Esophagus (tissue), 2 donors: Measurements from ENCODE around the gene SEPTIN5. TPM values are rescaled to one million over a fixed set of nuclear protein-coding genes. Genes with fewer than 3 reads are reported as not detected.

Experiments
- H3K27ac ChIP-seq, 2 donors: one replicate each; pipeline ENCODE4 v1.5.1; 2013; ENCODE audit warnings: low read depth in 2 of 2, mild to moderate bottlenecking in 2 of 2, inconsistent platforms in 1 of 2, low read length in 1 of 2, moderate library complexity in 1 of 2
- H3K27me3 ChIP-seq, 2 donors: one replicate each; pipeline ENCODE4 v1.6.1; 2013; ENCODE audit warnings: low read length in 2 of 2, control low read depth in 1 of 2, mild to moderate bottlenecking in 1 of 2; ENCODE audit not compliant: insufficient read depth in 2 of 2, control insufficient read depth in 1 of 2
- H3K36me3 ChIP-seq, 2 donors: one replicate each; pipeline ENCODE4 v1.6.1; 2013; ENCODE audit warnings: low read length in 1 of 2; ENCODE audit not compliant: control insufficient read depth in 2 of 2, insufficient read depth in 2 of 2
- H3K4me1 ChIP-seq, 2 donors: one replicate each; pipeline ENCODE4 v1.6.1; 2013; ENCODE audit warnings: low read length in 1 of 2; ENCODE audit not compliant: control insufficient read depth in 2 of 2, insufficient read depth in 2 of 2
- H3K4me3 ChIP-seq, 2 donors: one replicate each; pipeline ENCODE4 v1.5.1; 2013; ENCODE audit warnings: low read length in 2 of 2, mild to moderate bottlenecking in 2 of 2, low read depth in 1 of 2, moderate library complexity in 1 of 2
- H3K9me3 ChIP-seq, 2 donors: one replicate each; pipeline ENCODE4 v1.6.1; 2013; ENCODE audit warnings: mild to moderate bottlenecking in 2 of 2, low read depth in 1 of 2, low read length in 1 of 2, moderate library complexity in 1 of 2; ENCODE audit not compliant: control insufficient read depth in 2 of 2, insufficient read depth in 1 of 2
- whole genome bisulfite sequencing, 2 donors: extraction: QIAGEN DNeasy Blood & Tissue Kit; methylation state at CpG; one replicate each; pipeline ENCODE4 v1.1.7; 2013; 5-methylcytosine and 5-hydroxymethylcytosine counted together
- polyA plus RNA-seq, 2 donors: library from polyadenylated mRNA; stranded (reverse); fragments of 200-250 nt; gene quantifications; one replicate each; pipeline ENCODE4 v1.2.3, GENCODE V29; 2013
- donor health status: healthy with polysubstance abuse.
- donor health status: Bipolar disorder and iron deficiency.

Gene SEPTIN5
- polyA plus RNA-seq, 2 donors = 40.8 to 51.8 TPM

DNA sequence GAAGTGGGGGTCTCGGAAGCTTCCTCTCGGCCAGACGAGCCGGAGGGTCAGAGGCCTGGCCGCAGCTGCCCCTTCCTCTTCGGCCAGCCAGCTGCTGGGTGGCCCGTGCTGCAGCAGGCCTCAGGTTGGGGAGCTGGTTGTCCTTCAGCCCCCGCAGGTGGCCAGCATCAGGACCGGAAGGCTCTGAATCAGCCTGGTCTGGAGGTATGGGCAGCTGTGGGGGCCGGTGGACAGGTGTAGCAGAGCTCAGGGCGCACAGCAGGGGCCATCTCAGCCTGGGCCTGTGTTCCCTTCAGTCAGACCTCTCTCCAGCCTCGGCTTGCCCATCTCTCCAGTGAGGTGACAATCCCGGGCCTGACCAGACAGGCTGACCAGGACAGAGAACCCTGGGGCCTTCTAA, 32.4 kb downstream of the SEPTIN5 start:
- no peak overlapping the region for H3K4me3 ChIP-seq
- no peaks in the 10 kb centered on the region for H3K36me3 ChIP-seq
- 90 to 93% methylated on average over 13 of the region's 13 CpGs for WGBS, 2 donors
- no peak overlapping the region for H3K27ac ChIP-seq
- no peaks in the 10 kb centered on the region for H3K4me1 ChIP-seq
- no peaks in the 10 kb centered on the region for H3K9me3 ChIP-seq
- no peaks in the 10 kb centered on the region for H3K27me3 ChIP-seq

DNA sequence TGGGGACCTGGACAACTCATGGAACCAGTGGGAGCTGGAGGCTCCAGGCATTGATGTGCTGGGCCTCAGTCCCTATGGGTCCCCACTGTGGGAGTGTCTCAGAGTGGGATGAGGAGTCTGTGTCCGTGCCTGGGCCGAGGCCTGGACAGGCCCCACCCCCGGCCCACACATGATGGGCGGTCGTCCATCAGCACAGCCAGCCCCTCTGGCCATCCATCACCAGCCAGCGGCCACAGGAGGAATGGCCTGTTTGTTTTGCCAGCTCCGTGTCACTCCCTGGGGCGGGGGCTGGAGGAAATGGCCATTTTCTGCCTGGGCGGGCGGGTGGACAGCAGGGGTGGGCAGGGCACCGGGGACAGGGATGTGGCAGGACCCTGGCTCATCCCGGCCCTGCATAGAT, 33.2 kb downstream of the SEPTIN5 start:
- H3K4me1 ChIP-seq = no peaks in the 10 kb centered on the region
- no peaks in the 10 kb centered on the region for H3K36me3 ChIP-seq
- no peaks in the 10 kb centered on the region for H3K27me3 ChIP-seq
- WGBS, 2 donors = 75 to 83% methylated on average over 12 of the region's 12 CpGs
- no peak overlapping the region for H3K4me3 ChIP-seq
- H3K9me3 ChIP-seq = no peaks in the 10 kb centered on the region
- no peak overlapping the region for H3K27ac ChIP-seq

DNA sequence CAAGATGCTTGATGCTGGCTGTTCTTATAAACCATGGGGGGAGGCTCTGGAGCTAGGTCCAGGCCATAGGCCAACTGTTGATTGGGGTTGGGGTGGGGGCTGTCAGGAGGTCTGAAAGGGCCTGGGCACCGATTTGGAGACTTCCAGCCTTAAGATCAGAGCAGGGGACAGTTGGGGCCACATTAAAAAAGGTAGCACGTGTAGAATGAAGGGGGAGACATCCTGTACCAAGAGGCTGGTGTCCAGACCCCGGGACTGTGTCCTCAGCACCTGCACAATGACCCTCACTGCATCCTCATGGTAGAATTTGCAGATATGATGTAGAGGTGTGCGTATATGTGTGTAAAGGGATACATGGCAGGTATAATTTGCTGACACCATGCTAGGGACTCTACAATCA, 33.8 kb downstream of the SEPTIN5 start:
- no peaks in the 10 kb centered on the region for H3K9me3 ChIP-seq
- no peaks in the 10 kb centered on the region for H3K4me1 ChIP-seq
- 75 to 78% methylated on average over 4 of the region's 4 CpGs for WGBS, 2 donors
- H3K27ac ChIP-seq = no peak overlapping the region
- H3K36me3 ChIP-seq = no peaks in the 10 kb centered on the region
- H3K4me3 ChIP-seq = no peak overlapping the region
- H3K27me3 ChIP-seq = no peaks in the 10 kb centered on the region

DNA sequence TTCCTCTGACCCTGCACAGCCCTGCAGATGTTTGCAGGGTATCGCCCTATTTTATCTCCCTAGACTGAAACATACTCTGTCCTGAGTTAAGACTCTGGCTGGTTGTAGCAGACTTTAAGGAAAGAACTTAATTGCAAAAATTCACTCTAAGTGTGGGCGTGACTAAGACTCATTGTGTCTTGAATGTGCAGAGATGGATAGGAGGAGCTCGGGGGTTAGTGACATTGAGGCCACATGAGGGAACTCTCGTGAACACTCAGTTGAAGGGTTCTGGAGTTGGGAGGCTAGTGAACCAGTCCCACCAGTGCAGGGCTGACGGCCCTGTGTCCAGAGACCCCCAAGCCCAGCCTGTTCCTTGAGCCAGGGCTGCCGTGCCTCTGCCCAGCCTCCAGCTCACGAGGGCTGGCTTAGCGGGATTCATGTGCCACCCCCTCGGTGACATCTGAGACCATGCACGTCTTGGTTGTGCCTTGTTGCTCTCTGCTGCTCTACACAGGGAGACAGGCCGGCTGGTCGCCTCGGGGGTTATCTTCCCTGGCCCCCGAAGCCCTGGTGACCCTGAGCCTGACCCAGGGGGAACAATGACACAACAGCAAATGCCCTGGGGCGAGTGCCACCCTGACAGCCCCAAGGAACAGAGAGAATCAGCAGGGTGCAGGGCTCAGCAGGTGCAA, 34.8 kb downstream of the SEPTIN5 start:
- WGBS, 2 donors = 71 to 75% methylated on average over 15 of the region's 15 CpGs
- Histone ChIP-seq H3K36me3 (no peaks in the 10 kb centered on the region), H3K27me3 (peaks cover 0 to 4% of the 10 kb centered on the region in 2 donors), H3K9me3 (peaks cover 0 to 3% of the 10 kb centered on the region in 2 donors), H3K27ac (no peak overlapping the region), H3K4me3 (no peak overlapping the region), H3K4me1 (no peaks in the 10 kb centered on the region)

DNA sequence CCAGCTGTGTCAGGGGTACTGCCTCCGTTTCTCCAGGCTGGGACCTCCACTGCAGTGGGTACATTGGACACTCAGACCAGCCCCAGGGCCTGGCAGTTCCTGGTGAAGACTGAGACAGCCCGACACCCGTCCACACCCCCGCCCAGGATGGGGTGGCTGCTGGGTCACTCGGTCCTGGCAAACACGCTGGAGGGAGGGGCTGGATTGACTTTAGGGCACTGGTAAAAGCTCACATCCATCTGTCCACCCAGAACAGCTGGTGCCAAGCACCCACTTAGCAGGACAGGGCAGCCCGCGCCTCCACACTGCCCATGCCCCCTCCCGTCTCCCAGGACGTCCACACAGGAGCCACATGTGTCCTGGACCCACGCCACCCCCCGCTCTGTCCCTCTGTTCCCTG, 35.6 kb downstream of the SEPTIN5 start:
- Histone ChIP-seq H3K27ac (no peak overlapping the region), H3K27me3 (peaks cover 0 to 11% of the 10 kb centered on the region in 2 donors)
- WGBS, 2 donors = 75 to 77% methylated on average over 12 of the region's 12 CpGs

DNA sequence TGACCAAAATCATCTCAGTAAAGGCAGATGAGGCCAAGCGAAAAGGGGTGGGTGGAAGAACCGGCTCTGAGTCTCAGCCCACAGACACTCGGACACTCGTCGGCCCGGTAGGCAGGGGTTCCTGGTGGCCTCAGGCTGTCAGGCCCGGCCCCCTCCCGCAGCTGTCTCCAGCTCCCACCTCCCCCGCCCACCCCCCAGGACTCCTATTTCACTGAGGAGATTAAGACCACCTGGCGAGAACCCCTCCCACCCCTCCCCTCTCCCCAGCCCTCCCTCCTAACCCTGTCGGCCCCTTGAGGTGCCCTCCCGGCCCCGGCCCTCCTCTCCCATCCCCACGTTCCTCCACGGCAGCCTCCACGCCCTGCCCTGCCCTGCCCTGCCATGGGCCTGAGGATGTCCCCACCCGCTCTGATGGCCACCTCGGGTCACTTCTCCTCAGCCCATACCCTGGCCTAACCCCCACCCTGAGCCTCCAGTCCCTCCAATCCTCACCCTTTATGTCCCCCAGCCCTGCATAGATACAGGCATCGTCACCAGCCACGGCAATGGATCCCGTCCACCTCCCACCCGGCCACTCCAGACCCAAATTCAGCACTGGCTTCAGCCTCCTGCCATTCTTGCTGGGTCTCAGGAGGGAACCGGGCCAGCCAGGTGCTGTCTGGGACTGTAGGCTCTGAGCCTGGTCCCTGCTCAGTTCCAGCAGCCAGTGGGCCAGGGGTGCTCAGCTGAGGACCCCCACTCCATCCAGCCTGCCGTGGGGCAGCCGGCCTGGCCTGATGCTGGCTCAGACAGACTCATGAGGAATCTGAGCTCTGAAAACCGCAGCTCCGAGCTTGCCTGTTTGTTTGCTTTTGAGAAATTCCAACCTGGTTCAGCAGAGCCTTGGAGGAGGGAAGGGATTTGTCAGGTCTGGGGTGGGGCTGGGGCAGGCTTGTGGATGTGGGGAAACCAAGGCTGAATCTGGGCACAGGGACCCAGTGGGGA, 36.5 kb downstream of the SEPTIN5 start:
- H3K4me1 ChIP-seq = peaks cover 3 to 10% of the 10 kb centered on the region in 2 donors
- H3K27me3 ChIP-seq = peaks cover 0 to 19% of the 10 kb centered on the region in 2 donors
- no peaks in the 10 kb centered on the region for H3K36me3 ChIP-seq
- H3K9me3 ChIP-seq = peaks cover 0 to 3% of the 10 kb centered on the region in 2 donors
- H3K27ac ChIP-seq = no peak overlapping the region
- no peak overlapping the region for H3K4me3 ChIP-seq
- WGBS, 2 donors = 54 to 58% methylated on average over 24 to 27 of the region's 27 CpGs

More for the DNA sequence above, 35.6 kb downstream of the SEPTIN5 start:
- H3K4me1 ChIP-seq = peaks cover under 1 to 3% of the 10 kb centered on the region in 2 donors
- H3K36me3 ChIP-seq = no peaks in the 10 kb centered on the region
- H3K4me3 ChIP-seq = no peak overlapping the region
- H3K9me3 ChIP-seq = peaks cover 0 to 3% of the 10 kb centered on the region in 2 donors

DNA sequence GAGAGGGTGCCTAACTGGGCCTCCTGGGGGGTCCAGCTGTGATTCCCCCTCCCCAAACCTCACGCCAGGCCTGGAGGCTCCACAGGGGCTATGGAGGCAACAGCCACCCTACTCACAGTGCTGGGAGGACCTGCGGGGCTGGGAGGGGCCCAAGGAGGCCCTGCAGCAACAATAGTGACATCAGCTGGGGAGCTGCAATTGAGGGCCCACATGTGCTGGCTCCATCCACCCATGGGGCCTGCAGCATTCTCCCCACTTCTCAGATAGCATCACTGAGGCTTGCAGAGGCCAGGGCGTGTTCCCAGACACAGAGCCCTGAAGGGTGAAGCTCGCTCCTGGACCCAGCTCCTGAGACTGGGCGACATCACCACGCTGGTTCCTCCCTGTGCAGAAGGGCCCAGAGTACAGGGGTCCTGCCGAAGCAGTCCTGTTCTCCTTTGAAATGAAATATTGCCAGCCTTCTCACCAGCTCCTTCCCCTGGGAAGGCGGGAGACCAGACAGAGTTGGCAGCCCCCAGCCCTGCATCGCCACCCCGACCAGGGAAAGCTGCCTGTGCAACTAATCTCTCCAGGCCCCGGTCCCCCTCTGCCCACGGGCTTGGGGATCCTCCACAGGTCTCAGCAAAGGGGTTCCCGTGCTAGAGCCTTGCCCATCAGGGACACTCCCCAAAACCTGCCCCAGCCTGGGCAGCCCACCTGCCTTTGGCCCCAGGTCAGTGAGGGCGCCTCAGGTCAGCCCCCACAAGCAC, 37.4 kb downstream of the SEPTIN5 start:
- Histone ChIP-seq H3K4me1 (peaks cover 3 to 18% of the 10 kb centered on the region in 2 donors), H3K27me3 (peaks cover 0 to 28% of the 10 kb centered on the region in 2 donors), H3K27ac (no peak overlapping the region), H3K4me3 (no peak overlapping the region), H3K36me3 (no peaks in the 10 kb centered on the region), H3K9me3 (peaks cover 0 to 3% of the 10 kb centered on the region in 2 donors)
- 86 to 87% methylated on average over 12 to 14 of the region's 14 CpGs for WGBS, 2 donors

DNA sequence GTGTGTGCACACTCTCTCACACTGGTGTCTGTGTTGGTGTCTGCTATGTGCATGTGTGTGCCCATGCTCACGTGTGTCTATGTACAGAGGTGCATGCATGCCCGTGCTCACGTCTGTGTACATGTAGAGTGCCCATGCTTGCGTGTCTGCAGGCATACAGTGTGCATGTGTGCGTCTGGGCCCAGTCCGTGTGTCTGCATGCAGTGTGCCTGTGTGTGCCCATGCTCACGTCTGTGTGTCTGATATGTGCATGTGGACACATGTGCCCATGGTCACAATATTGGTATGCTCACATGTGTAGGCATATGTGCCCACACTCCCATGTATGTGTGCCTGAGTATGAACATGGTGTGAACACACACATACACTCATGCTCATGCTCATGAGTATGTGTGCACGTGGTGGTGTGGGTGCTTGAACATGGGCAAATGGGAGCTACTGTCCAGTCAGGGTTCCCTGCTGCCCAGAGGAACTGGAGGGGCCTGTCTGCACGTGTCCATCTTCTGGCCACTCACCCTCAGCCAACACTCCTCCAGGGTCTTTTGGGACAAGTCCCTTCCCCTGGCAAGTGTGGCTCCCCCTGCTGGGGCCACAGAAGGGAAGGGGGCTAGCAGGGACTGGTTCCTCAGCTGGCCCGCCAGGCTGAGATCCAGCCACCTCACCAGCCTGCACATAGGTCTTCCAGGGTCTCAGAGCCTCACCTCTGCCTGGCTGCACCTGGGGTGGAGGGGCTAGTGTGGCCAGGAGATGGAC, 39.0 kb downstream of the SEPTIN5 start:
- WGBS, 2 donors = 83 to 88% methylated on average over 10 of the region's 10 CpGs
- no peak overlapping the region for H3K4me3 ChIP-seq
- peaks cover 3 to 20% of the 10 kb centered on the region in 2 donors for H3K4me1 ChIP-seq
- H3K27ac ChIP-seq = no peak overlapping the region
- H3K9me3 ChIP-seq = peaks cover 0 to 3% of the 10 kb centered on the region in 2 donors
- no peaks in the 10 kb centered on the region for H3K36me3 ChIP-seq
- peaks cover 0 to 34% of the 10 kb centered on the region in 2 donors for H3K27me3 ChIP-seq
